HepG2 (cell line): ENCODE results near the gene YKT6. TPM values are rescaled to one million over a fixed set of nuclear protein-coding genes. Genes with fewer than 3 reads are reported as not detected.

Experiments used
- ATAC-seq: fragments of 200-7000 bp; cut with Tn5 transposase; 3 replicates; pipeline ENCODE4 v1.9.1; 2020; ENCODE audit warnings: mild to moderate bottlenecking, moderate library complexity
- BruUV-seq: library from RNA; stranded (reverse); fragments of 400-500 nt; replicated peaks from 2 replicates; lab custom pipeline; 2021; lab: Mats Ljungman, UMichigan
- CTCF ChIA-PET: fragments of 300-600 bp; formaldehyde crosslinking; extraction: SDS; loops from one replicate; lab custom pipeline; 2021; ENCODE audit warnings: low total read pairs, inconsistent platforms, low intra/inter-chr PET ratio; lab: Yijun Ruan, JAX
- POLR2A ChIA-PET: fragments of 350-600 bp; sonication (Branson Sonifier 250); formaldehyde crosslinking; loops from one replicate; lab custom pipeline; 2020; ENCODE audit warnings: antibody characterized with exemption, inconsistent platforms; lab: Yijun Ruan, JAX
- DNase-seq: peaks from one replicate; pipeline ENCODE4 v3.0.0-alpha.2; 2015; ENCODE audit warnings: low spot score
- FAIRE-seq: peaks from 3 replicates; lab custom pipeline; 2011; peaks lifted over from hg19 to GRCh38; lab: Jason Lieb, UNC
- H2AFZ ChIP-seq: one replicate; pipeline ENCODE4 v1.6.1; 2011; ENCODE audit warnings: low read length, inconsistent platforms
- H3K27ac ChIP-seq: fragments of 300-600 bp; 3 replicates; pipeline ENCODE4 v1.8.0; 2011; ENCODE audit warnings: mixed run types, mild to moderate bottlenecking, mixed read lengths, low read length, inconsistent platforms; ENCODE audit not compliant: insufficient read depth; ENCODE audit errors: extremely low read length
- H3K27me3 ChIP-seq, 2 experiments: fragments of 200-600 bp in 1 of 2; 2 replicates in 1 of 2; 3 replicates in 1 of 2; pipeline versions ENCODE4 v1.6.0 to v1.8.0; 2011; ENCODE audit warnings: low read length in 2 of 2, mild to moderate bottlenecking in 2 of 2, moderate library complexity in 2 of 2, inconsistent platforms in 1 of 2; ENCODE audit not compliant: insufficient read depth in 2 of 2, control insufficient read depth in 1 of 2
- H3K36me3 ChIP-seq, 2 experiments: fragments of 200-600 bp in 1 of 2; replicated peaks in 1 of 2; 2 replicates in 1 of 2; 3 replicates in 1 of 2; pipeline versions ENCODE4 v1.5.1 to v1.8.0; 2011; ENCODE audit warnings: low read length in 2 of 2, inconsistent platforms in 1 of 2; ENCODE audit not compliant: insufficient read depth in 2 of 2, control insufficient read depth in 1 of 2
- H3K4me1 ChIP-seq: 2 replicates; pipeline ENCODE4 v1.5.1; 2012; ENCODE audit warnings: low read length, inconsistent platforms; ENCODE audit not compliant: insufficient read depth
- H3K4me2 ChIP-seq: 2 replicates; pipeline ENCODE4 v1.6.0; 2011; ENCODE audit warnings: low read depth, low read length, inconsistent platforms
- H3K4me3 ChIP-seq, 3 experiments: fragments of 200-600 bp in 1 of 3; sonication (generic), shearing (Covaris generic) in 1 of 3; replicated peaks in 1 of 3; 2 replicates each; pipeline ENCODE4 v1.5.1; 2011 to 2016; ENCODE audit warnings: low read length in 3 of 3, inconsistent platforms in 2 of 3, low read depth in 2 of 3, mild to moderate bottlenecking in 2 of 3, control low read depth in 1 of 3, mixed read lengths in 1 of 3; ENCODE audit not compliant: insufficient read depth in 1 of 3
- H3K79me2 ChIP-seq: one replicate; pipeline ENCODE4 v1.6.1; 2011; ENCODE audit warnings: low read length, inconsistent platforms; ENCODE audit not compliant: insufficient read depth
- H3K9ac ChIP-seq: 2 replicates; pipeline ENCODE4 v1.6.0; 2011; ENCODE audit warnings: mild to moderate bottlenecking, low read depth, low read length, inconsistent platforms; ENCODE audit not compliant: insufficient read depth
- H3K9me3 ChIP-seq: 2 replicates; pipeline ENCODE4 v1.5.1; 2012; ENCODE audit warnings: mild to moderate bottlenecking, low read length
- H4K20me1 ChIP-seq: 2 replicates; pipeline ENCODE4 v1.6.0; 2011; ENCODE audit warnings: inconsistent platforms, mild to moderate bottlenecking, low read length, moderate library complexity; ENCODE audit not compliant: insufficient read depth
- BCLAF1 ChIP-seq: fragments of 450-650 bp; IDR thresholded peaks from 2 replicates; pipeline ENCODE4 v1.6.1; 2017; ENCODE audit warnings: mild to moderate bottlenecking
- FLYWCH1 ChIP-seq: sonication (generic); formaldehyde crosslinking; IDR thresholded peaks from 2 replicates; pipeline ENCODE4 v1.8.1; 2023; ENCODE audit warnings: mild to moderate bottlenecking, missing genetic modification reagents
- HIVEP1 ChIP-seq: sonication (generic); formaldehyde crosslinking; IDR thresholded peaks from 2 replicates; pipeline ENCODE4 v1.4.0; 2020; ENCODE audit warnings: mild to moderate bottlenecking, missing genetic modification reagents
- KDM3A ChIP-seq: IDR thresholded peaks from 2 replicates; pipeline ENCODE4 v1.6.1; 2018; ENCODE audit warnings: low read depth, missing compliant biosample characterization
- PAXIP1 ChIP-seq: sonication (generic); formaldehyde crosslinking; conservative IDR thresholded peaks from 2 replicates; pipeline ENCODE4 v1.4.0; 2020; ENCODE audit warnings: mild to moderate bottlenecking, missing genetic modification reagents, moderate library complexity
- PBX2 ChIP-seq: IDR thresholded peaks from 2 replicates; pipeline ENCODE4 v1.6.1; 2016; ENCODE audit warnings: control low read depth
- SP2 ChIP-seq: sonication (generic); formaldehyde crosslinking; IDR thresholded peaks from 2 replicates; pipeline ENCODE4 v1.5.1; 2020; ENCODE audit warnings: mild to moderate bottlenecking, missing genetic modification reagents
- ZNF580 ChIP-seq: IDR thresholded peaks from 2 replicates; pipeline ENCODE4 v1.6.1; 2016; ENCODE audit warnings: low read depth, borderline replicate concordance
- ZNF589 ChIP-seq: sonication (generic); formaldehyde crosslinking; conservative IDR thresholded peaks from 2 replicates; pipeline ENCODE4 v1.8.0; 2022; ENCODE audit warnings: mild to moderate bottlenecking, moderate library complexity, missing genetic modification reagents
- ZSCAN12 ChIP-seq: sonication (generic); formaldehyde crosslinking; IDR thresholded peaks from 2 replicates; pipeline ENCODE4 v1.9.0; 2021; ENCODE audit warnings: mild to moderate bottlenecking, missing genetic modification reagents
- WGBS: methylation state at CpG from one replicate; pipeline ENCODE4 v1.1.6; 2017; ENCODE audit warnings: low lambda C conversion rate; 5-methylcytosine and 5-hydroxymethylcytosine counted together
- in situ Hi-C: cut with HindIII; loops from 2 replicates; pipeline ENCODE4 v1.10.0; 2017; ENCODE audit warnings: low pct_unique_long_range_greater_than_20kb; ENCODE audit not compliant: extremely low pct_ligation_motif_present
- intact Hi-C: fragments of 100-400 bp; cut with micrococcal nuclease; formaldehyde crosslinking; loops from one replicate; pipeline ENCODE4 v1.10.0; 2022; ENCODE audit not compliant: unreplicated experiment
- polyA plus RNA-seq, 8 experiments: library from polyadenylated mRNA; depleted of rRNA in 3 of 8; stranded (reverse) in 7 of 8; unstranded in 1 of 8; fragments of >200 nt; fragmentation: Illumina TruSeq in 4 of 8; extraction: Trizol in 4 of 8; gene quantifications; 2 replicates each; pipeline versions ENCODE4 v1.2.1 to v1.2.3, GENCODE V29; 2011 to 2016; ENCODE audit warnings: low read depth in 4 of 8, missing spikeins in 1 of 8, mixed read lengths in 1 of 8; ENCODE audit not compliant: insufficient read depth in 1 of 8
- total RNA-seq, 5 experiments: library from RNA; depleted of rRNA; stranded (reverse); fragments of >200 nt; fragmentation: Illumina TruSeq; extraction: Trizol; gene quantifications; 2 replicates each; pipeline ENCODE4 v1.2.3, GENCODE V29; 2016; ENCODE audit warnings: low read depth in 1 of 5

Gene YKT6
- total and polyA plus RNA-seq, 2 of the 13 experiments (the other 11 are each of a cell fraction or from before 2014, with no cell fraction given): 52.2 to 60.3 TPM

- ATAC-seq: no peak
- no peak overlapping the region for H3K9ac ChIP-seq
- no peak for TF ChIP-seq FLYWCH1 (CRISPR knock-in tag)
- TF ChIP-seq PBX2 (CRISPR knock-in tag): no peak
- TF ChIP-seq, all 625 proteins: peak for 0
- no CpG with 5 or more reads among the region's 10 CpGs for WGBS
- no peak for DNase-seq
- intact Hi-C loops (no loop called here), in situ Hi-C loops (no loop called here)
- Histone ChIP-seq H3K79me2 (no peaks in the 10 kb centered on the region), H2AFZ (no peak overlapping the region), H3K27ac (no peak overlapping the region), H3K36me3 (no peaks in the 10 kb centered on the region), H4K20me1 (no peaks in the 10 kb centered on the region), H3K4me1 (no peaks in the 10 kb centered on the region), H3K4me2 (no peak overlapping the region), H3K4me3 (no peak overlapping the region), H3K9me3 (no peaks in the 10 kb centered on the region), H3K27me3 (peaks cover 25 to 90% of the 10 kb centered on the region in 2 experiments)
- no TSS peak for BruUV-seq
- ChIA-PET POLR2A (no interaction called here), CTCF (no interaction called here)
- no peak for FAIRE-seq
Observed at GRCh38 chr7:44237696-44238095, 36.9 kb downstream of the YKT6 start.

GRCh38 chr7:44238116-44238695 is 37.4 kb downstream of the YKT6 start:
- Histone ChIP-seq H3K4me2 (no peak overlapping the region), H3K9me3 (no peaks in the 10 kb centered on the region), H3K4me1 (no peaks in the 10 kb centered on the region), H3K79me2 (no peaks in the 10 kb centered on the region), H3K27me3 (peaks cover 25 to 90% of the 10 kb centered on the region in 2 experiments), H2AFZ (no peak overlapping the region), H3K27ac (no peak overlapping the region), H3K36me3 (no peaks in the 10 kb centered on the region), H3K9ac (no peak overlapping the region), H3K4me3 (no peak overlapping the region), H4K20me1 (no peaks in the 10 kb centered on the region)
- no CpG with 5 or more reads among the region's 17 CpGs for WGBS
- ChIA-PET POLR2A (no interaction called here), CTCF (no interaction called here)
- FAIRE-seq (no peak), ATAC-seq (no peak), DNase-seq (no peak)
- intact Hi-C loops (no loop called here), in situ Hi-C loops (no loop called here)
- BruUV-seq: no TSS peak
- TF ChIP-seq PAXIP1 (no peak), ZSCAN12 (CRISPR knock-in tag) (no peak), ZNF580 (CRISPR knock-in tag) (no peak), SP2 (CRISPR knock-in tag) (no peak), ZNF589 (CRISPR knock-in tag) (no peak), HIVEP1 (CRISPR knock-in tag) (no peak), KDM3A (no peak), BCLAF1 (no peak)
